GM12865 (cell line): ENCODE results near the gene PPP2R2C.

Experiments
- DNase-seq: peaks from one replicate; pipeline ENCODE4 v3.0.0; 2010; ENCODE audit warnings: low read depth
- H3K4me3 ChIP-seq: 2 replicates; pipeline ENCODE4 v1.5.1; 2011; ENCODE audit warnings: mild to moderate bottlenecking, low read depth, low read length, control low read depth
- TF ChIP-seq, protein P1 (sequence below): IDR thresholded peaks from 2 replicates; pipeline ENCODE4 v1.5.1; 2011; ENCODE audit warnings: low read length, control low read depth, low read depth, inconsistent platforms; ENCODE audit not compliant: insufficient read depth; ENCODE audit errors: missing control alignments

PPP2R2C gene

DNA sequence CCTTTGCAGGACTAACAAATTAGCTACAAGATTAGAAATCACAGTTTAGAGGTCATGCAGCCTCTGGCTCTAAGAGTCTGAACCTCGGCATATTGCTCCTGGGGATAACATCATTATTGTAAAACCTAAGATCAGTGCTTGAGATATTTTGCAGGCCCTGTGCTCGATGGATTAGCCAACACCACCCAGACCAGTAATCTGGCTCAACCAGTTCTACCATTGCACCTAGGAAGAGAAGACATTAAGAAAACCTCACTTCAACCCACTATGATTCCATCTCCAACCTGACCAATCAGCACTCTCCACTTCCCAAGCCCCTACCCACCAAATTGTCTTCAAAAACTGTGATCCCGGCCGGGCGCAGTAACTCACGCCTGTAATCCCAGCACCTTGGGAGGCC lies 159.2 kb downstream of the PPP2R2C start:
- TF ChIP-seq, protein P1, sequence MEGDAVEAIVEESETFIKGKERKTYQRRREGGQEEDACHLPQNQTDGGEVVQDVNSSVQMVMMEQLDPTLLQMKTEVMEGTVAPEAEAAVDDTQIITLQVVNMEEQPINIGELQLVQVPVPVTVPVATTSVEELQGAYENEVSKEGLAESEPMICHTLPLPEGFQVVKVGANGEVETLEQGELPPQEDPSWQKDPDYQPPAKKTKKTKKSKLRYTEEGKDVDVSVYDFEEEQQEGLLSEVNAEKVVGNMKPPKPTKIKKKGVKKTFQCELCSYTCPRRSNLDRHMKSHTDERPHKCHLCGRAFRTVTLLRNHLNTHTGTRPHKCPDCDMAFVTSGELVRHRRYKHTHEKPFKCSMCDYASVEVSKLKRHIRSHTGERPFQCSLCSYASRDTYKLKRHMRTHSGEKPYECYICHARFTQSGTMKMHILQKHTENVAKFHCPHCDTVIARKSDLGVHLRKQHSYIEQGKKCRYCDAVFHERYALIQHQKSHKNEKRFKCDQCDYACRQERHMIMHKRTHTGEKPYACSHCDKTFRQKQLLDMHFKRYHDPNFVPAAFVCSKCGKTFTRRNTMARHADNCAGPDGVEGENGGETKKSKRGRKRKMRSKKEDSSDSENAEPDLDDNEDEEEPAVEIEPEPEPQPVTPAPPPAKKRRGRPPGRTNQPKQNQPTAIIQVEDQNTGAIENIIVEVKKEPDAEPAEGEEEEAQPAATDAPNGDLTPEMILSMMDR = no peak
- H3K4me3 ChIP-seq = no peak overlapping the region
- DNase-seq = no peak

DNA sequence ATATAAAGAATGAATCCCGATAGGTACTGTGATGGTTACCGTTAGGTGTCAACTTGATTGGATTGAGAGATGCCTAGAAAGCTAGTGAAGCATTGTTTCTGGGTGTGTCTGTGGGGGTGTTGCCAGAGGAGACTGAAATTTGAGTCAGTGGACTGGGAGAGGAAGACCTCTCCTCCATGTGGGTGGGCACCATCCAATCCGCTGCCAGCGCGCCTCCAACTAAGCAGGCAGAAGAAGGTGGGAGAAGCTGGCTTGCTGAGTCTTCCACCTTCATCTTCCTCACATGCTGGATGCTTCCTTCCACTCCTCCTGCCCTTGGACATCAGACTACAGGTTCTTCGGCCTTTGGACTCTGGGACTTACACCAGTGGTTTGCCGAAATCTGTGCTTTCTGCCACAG lies 162.6 kb downstream of the PPP2R2C start:
- TF ChIP-seq, protein P1 = no peak
- no peak for DNase-seq
- H3K4me3 ChIP-seq = no peak overlapping the region

DNA sequence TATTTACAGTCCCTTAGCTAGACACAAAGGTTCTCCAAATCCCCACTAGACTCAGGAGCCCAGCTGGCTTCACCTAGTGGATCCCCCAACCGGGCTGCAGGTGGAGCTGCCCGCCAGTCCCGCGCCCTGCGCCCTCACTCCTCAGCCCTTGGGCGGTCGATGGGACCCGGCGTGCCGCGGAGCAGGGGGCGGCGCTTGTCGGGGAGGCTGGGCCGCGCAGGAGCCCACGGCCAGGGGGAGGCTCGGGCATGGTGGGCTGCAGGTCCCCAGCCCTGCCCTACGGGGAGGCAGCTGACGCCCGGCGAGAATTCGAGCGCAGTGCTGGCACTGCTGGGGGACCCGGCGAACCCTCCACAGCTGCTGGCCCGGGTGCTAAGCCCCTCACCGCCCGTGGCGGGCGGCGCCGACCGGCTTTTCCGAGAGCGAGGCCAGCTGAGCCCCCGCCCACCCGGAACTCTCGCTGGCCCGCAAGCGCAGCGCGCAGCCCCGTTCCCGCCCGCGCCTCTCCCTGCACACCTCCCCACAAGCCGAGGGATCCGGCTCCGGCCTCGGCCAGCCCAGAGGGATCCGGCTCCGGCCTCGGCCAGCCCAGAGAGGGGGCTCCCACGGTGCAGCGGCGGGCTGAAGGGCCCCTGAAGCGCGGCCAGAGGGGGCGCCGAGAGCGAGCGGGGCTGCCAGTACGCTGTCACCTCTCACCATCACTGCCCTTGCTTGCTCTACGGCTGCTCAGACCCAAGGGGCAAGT lies 163.3 kb downstream of the PPP2R2C start:
- no peak for DNase-seq
- TF ChIP-seq, protein P1 = no peak
- no peak overlapping the region for H3K4me3 ChIP-seq

DNA sequence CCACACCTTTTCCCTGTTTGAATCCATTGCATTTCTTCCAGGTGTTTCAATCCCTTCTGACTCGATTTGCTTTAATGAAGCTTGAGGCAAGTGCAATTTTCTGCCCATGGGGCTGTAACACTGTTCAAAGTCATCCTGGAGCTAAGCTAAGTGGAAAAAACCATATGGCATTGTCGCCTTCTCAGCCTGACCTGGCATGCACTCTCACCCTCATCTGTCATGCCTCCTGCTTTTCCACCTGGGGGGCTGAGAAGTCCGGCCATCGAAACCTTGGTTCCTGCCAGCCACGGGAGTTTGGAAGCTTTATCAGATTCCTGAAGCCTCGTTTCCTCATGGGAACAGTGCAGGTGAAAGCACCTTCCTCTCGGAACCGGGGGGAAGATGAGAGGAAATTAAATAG lies 164.5 kb downstream of the PPP2R2C start:
- TF ChIP-seq, protein P1 = no peak
- no peak for DNase-seq
- no peak overlapping the region for H3K4me3 ChIP-seq

DNA sequence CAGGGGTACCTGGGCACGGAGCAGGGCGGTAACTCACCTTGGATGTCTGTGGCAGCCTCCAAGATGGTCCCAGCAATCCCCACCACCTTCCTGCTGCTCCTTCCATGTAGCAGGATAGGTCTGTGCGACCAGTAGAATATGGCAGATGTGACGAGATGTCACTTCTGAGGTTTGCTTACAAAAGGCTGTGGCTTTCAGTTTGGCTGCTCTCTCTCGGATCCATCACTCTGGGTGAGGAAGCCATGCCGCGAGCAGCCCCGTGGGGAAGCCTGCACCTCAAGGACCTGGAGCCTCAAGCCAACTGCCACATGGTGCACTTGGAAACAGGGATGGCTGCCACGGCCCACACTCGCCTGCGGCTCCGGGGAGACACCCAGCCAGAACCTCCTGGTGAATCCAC lies 165.2 kb downstream of the PPP2R2C start:
- DNase-seq = no peak
- TF ChIP-seq, protein P1 = no peak
- no peak overlapping the region for H3K4me3 ChIP-seq

DNA sequence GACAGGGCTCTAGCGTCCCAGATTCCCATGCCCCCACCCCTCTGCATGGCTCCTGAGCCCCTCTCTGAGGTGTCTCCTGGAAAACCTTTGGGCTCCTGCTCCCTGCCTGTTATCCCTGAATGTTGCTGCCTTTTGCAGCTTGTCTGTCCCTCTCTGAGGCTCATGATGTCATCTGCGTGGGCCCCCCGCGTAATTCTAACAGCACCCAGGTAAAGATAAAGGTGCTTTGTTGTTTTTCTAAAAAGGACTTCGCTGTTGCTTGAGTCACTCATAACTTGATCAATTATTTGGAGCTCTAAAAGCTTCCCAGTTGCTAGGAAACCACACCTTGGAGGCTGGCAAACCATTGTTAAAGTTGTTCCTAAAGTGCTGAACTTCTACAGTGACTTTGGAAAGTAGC lies 166.1 kb downstream of the PPP2R2C start:
- no peak overlapping the region for H3K4me3 ChIP-seq
- no peak for DNase-seq
- TF ChIP-seq, protein P1 = no peak

DNA sequence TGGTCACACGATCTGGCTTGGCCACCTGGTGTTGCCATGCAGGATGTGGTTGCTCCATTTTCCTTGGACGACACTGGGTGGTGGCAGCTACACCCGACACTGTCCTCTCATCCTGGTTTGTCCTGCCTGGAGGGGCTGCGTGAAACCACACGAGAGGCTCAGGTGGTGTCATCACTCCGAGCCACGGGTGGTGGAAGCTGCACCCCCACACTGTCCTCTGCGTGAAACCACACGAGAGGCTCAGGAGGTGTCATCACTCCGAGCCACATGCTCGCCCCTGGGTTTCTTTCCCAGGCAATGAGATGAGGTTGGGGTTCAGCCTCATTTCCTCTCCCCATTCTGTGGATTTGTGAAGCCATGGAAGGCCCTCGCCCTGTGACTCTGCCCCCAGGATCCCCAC lies 168.5 kb downstream of the PPP2R2C start:
- DNase-seq = no peak
- H3K4me3 ChIP-seq = no peak overlapping the region
- TF ChIP-seq, protein P1 = no peak
